Parathyroid adenoma (tissue), 2 donors: ENCODE measurements around the gene MELTF.

Experiments used
- H2AFZ ChIP-seq: fragments of 300-600 bp; sonication (generic); one replicate; pipeline ENCODE4 v1.7.0; 2017; ENCODE audit warnings: antibody characterized with exemption, mild to moderate bottlenecking
- H3K27ac ChIP-seq: fragments of 300-600 bp; sonication (generic); one replicate; pipeline ENCODE4 v1.7.0; 2017
- H3K27me3 ChIP-seq: fragments of 300-600 bp; sonication (generic); one replicate; pipeline ENCODE4 v1.7.0; 2017; ENCODE audit warnings: low read length; ENCODE audit not compliant: control insufficient read depth, insufficient read depth
- H3K36me3 ChIP-seq: fragments of 300-600 bp; sonication (generic); one replicate; pipeline ENCODE4 v1.7.0; 2017; ENCODE audit warnings: low read length; ENCODE audit not compliant: control insufficient read depth, insufficient read depth
- H3K4me1 ChIP-seq: fragments of 300-600 bp; sonication (generic); one replicate; pipeline ENCODE4 v1.7.0; 2017; ENCODE audit warnings: control low read depth
- H3K4me2 ChIP-seq: fragments of 300-600 bp; sonication (generic); one replicate; pipeline ENCODE4 v1.7.0; 2017; ENCODE audit warnings: low read length
- H3K4me3 ChIP-seq: fragments of 300-600 bp; sonication (generic); one replicate; pipeline ENCODE4 v1.7.0; 2017; ENCODE audit warnings: low read depth, low read length
- H3K79me2 ChIP-seq: fragments of 300-600 bp; sonication (generic); one replicate; pipeline ENCODE4 v1.7.0; 2017; ENCODE audit warnings: control low read depth
- H3K9ac ChIP-seq: fragments of 300-600 bp; sonication (generic); one replicate; pipeline ENCODE4 v1.7.0; 2017; ENCODE audit warnings: mild to moderate bottlenecking
- H3K9me3 ChIP-seq: fragments of 300-600 bp; sonication (generic); one replicate; pipeline ENCODE4 v1.7.0; 2017; ENCODE audit warnings: low read length; ENCODE audit not compliant: control insufficient read depth
- CTCF ChIP-seq: fragments of 300-600 bp; sonication (generic); IDR thresholded peaks from one replicate; pipeline ENCODE4 v1.7.0; 2017; ENCODE audit warnings: antibody characterized with exemption, mild to moderate bottlenecking
- donor health status: primary hyperparathyroidism.

MELTF gene

GRCh38 chr3:196979545-196979944, 50.1 kb downstream of the MELTF start:
- Histone ChIP-seq H3K9me3 (no peaks in the 10 kb centered on the region), H3K4me1 (peaks cover 3% of the 10 kb centered on the region), H3K27ac (no peak overlapping the region), H3K27me3 (no peaks in the 10 kb centered on the region), H3K36me3 (no peaks in the 10 kb centered on the region), H3K79me2 (no peaks in the 10 kb centered on the region), H3K4me2 (no peak overlapping the region), H3K4me3 (no peak overlapping the region), H2AFZ (peak overlapping the region; percentile 17), H3K9ac (no peak overlapping the region)
- no peak for TF ChIP-seq CTCF

GRCh38 chr3:196976941-196977340, 52.7 kb downstream of the MELTF start:
- Histone ChIP-seq H2AFZ (no peak overlapping the region), H3K4me2 (no peak overlapping the region), H3K27ac (no peak overlapping the region), H3K27me3 (no peaks in the 10 kb centered on the region), H3K79me2 (no peaks in the 10 kb centered on the region), H3K9me3 (no peaks in the 10 kb centered on the region), H3K4me1 (peaks cover 2% of the 10 kb centered on the region), H3K36me3 (no peaks in the 10 kb centered on the region), H3K4me3 (no peak overlapping the region), H3K9ac (no peak overlapping the region)
- TF ChIP-seq CTCF, result no peak

GRCh38 chr3:196975349-196975748, 54.3 kb downstream of the MELTF start:
- H3K9ac ChIP-seq, result no peak overlapping the region
- TF ChIP-seq CTCF, result no peak
- no peaks in the 10 kb centered on the region for H3K9me3 ChIP-seq
- no peak overlapping the region for H3K27ac ChIP-seq
- no peak overlapping the region for H3K4me3 ChIP-seq
- H3K4me2 ChIP-seq, result no peak overlapping the region
- no peak overlapping the region for H2AFZ ChIP-seq
- H3K79me2 ChIP-seq, result no peaks in the 10 kb centered on the region
- no peaks in the 10 kb centered on the region for H3K27me3 ChIP-seq
- no peaks in the 10 kb centered on the region for H3K36me3 ChIP-seq
- H3K4me1 ChIP-seq, result peaks cover 2% of the 10 kb centered on the region

- no peak for TF ChIP-seq CTCF
- no peak overlapping the region for H3K9ac ChIP-seq
- no peaks in the 10 kb centered on the region for H3K36me3 ChIP-seq
- no peak overlapping the region for H2AFZ ChIP-seq
- H3K9me3 ChIP-seq, result no peaks in the 10 kb centered on the region
- peaks cover 2% of the 10 kb centered on the region for H3K4me1 ChIP-seq
- no peak overlapping the region for H3K4me3 ChIP-seq
- H3K4me2 ChIP-seq, result no peak overlapping the region
- no peak overlapping the region for H3K27ac ChIP-seq
- H3K79me2 ChIP-seq, result no peaks in the 10 kb centered on the region
- H3K27me3 ChIP-seq, result no peaks in the 10 kb centered on the region
These were observed 55.0 kb downstream of the MELTF start for GRCh38 chr3:196974661-196975060.

GRCh38 chr3:196971094-196971698, 58.4 kb downstream of the MELTF start:
- Histone ChIP-seq H3K9me3 (no peaks in the 10 kb centered on the region), H3K9ac (no peak overlapping the region), H3K4me2 (no peak overlapping the region), H3K4me1 (peaks cover 4% of the 10 kb centered on the region), H3K4me3 (no peak overlapping the region), H3K79me2 (peaks cover 3% of the 10 kb centered on the region), H3K27ac (no peak overlapping the region), H3K27me3 (no peaks in the 10 kb centered on the region), H2AFZ (no peak overlapping the region), H3K36me3 (no peaks in the 10 kb centered on the region)
- TF ChIP-seq CTCF, result no peak
